Measurements from ENCODE around the gene EQTN. TPM values are rescaled to one million over a fixed set of nuclear protein-coding genes. Genes with fewer than 3 reads are reported as not detected.

Gene EQTN
- total RNA-seq, 1 experiment from 2014 or later = 0.81 TPM

- TF ChIP-seq, protein P1, sequence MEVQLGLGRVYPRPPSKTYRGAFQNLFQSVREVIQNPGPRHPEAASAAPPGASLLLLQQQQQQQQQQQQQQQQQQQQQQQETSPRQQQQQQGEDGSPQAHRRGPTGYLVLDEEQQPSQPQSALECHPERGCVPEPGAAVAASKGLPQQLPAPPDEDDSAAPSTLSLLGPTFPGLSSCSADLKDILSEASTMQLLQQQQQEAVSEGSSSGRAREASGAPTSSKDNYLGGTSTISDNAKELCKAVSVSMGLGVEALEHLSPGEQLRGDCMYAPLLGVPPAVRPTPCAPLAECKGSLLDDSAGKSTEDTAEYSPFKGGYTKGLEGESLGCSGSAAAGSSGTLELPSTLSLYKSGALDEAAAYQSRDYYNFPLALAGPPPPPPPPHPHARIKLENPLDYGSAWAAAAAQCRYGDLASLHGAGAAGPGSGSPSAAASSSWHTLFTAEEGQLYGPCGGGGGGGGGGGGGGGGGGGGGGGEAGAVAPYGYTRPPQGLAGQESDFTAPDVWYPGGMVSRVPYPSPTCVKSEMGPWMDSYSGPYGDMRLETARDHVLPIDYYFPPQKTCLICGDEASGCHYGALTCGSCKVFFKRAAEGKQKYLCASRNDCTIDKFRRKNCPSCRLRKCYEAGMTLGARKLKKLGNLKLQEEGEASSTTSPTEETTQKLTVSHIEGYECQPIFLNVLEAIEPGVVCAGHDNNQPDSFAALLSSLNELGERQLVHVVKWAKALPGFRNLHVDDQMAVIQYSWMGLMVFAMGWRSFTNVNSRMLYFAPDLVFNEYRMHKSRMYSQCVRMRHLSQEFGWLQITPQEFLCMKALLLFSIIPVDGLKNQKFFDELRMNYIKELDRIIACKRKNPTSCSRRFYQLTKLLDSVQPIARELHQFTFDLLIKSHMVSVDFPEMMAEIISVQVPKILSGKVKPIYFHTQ (CRISPR knock-in tag; IDR thresholded peaks at IDR 0.05) = no peak
- TF ChIP-seq, protein P2, sequence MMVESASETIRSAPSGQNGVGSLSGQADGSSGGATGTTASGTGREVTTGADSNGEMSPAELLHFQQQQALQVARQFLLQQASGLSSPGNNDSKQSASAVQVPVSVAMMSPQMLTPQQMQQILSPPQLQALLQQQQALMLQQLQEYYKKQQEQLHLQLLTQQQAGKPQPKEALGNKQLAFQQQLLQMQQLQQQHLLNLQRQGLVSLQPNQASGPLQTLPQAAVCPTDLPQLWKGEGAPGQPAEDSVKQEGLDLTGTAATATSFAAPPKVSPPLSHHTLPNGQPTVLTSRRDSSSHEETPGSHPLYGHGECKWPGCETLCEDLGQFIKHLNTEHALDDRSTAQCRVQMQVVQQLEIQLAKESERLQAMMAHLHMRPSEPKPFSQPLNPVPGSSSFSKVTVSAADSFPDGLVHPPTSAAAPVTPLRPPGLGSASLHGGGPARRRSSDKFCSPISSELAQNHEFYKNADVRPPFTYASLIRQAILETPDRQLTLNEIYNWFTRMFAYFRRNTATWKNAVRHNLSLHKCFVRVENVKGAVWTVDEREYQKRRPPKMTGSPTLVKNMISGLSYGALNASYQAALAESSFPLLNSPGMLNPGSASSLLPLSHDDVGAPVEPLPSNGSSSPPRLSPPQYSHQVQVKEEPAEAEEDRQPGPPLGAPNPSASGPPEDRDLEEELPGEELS (CRISPR knock-in tag; IDR thresholded peaks at IDR 0.05) = no peak
- TF ChIP-seq IRF1 (CRISPR knock-in tag; IDR thresholded peaks at IDR 0.05) = no peak
- TF ChIP-seq, protein P3, sequence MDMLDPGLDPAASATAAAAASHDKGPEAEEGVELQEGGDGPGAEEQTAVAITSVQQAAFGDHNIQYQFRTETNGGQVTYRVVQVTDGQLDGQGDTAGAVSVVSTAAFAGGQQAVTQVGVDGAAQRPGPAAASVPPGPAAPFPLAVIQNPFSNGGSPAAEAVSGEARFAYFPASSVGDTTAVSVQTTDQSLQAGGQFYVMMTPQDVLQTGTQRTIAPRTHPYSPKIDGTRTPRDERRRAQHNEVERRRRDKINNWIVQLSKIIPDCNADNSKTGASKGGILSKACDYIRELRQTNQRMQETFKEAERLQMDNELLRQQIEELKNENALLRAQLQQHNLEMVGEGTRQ (CRISPR knock-in tag; IDR thresholded peaks at IDR 0.05) = no peak
- no peak for TF ChIP-seq FOXK1 (CRISPR knock-in tag; IDR thresholded peaks at IDR 0.05)
Measured at GRCh38 chr9:27329291-27329690, 32.3 kb upstream of the EQTN start (continued).

DNA sequence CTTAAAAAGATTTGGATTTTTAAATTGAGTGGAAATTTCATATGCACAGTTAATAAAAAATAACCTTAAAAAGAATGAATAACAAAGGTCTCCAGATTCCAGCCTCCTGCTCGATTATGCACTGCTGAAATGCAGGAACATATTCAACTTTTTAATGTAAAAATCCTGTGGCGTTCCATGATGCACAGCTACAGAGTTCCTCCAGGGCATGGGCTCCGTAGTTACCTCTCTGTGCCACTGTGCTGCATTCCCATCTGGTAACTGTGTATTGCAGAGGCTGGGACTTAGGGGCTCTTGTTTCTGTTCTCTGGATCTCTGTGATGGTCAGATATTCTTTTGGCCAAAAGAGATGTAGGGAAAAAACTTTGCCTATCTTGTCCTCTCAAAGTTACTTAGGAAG is 31.5 kb upstream of the EQTN start:
- ATAC-seq = no peak; the same call in 1 of the 2 replicates
- Mint-ChIP-seq H3K27ac (no peak overlapping the region), H3K4me1 (peaks cover 19% of the 10 kb centered on the region), H3K9me3 (peaks cover 15% of the 10 kb centered on the region), H3K27me3 (ENCODE audit: low read depth) (no peaks in the 10 kb centered on the region), H3K36me3 (peaks cover 24% of the 10 kb centered on the region), H3K4me3 (no peak overlapping the region)
- no peak for DNase-seq (ENCODE audit: low spot score)
- ChIA-PET POLR2A (no interaction called here), CTCF (interaction anchor here (0.9 kb wide), 1 partner anchor 200 kb away, joined by 3 read pairs; no protein-coding TSS in a partner anchor)
- TF ChIP-seq AFF4 (CRISPR knock-in tag; IDR thresholded peaks at IDR 0.05; ENCODE audit: borderline replicate concordance) = no peak
- TF ChIP-seq ZSCAN18 (CRISPR knock-in tag; IDR thresholded peaks at IDR 0.05) = no peak
- no peak for TF ChIP-seq HMGXB4 (CRISPR knock-in tag; IDR thresholded peaks at IDR 0.05)
- TF ChIP-seq ATF2 (CRISPR knock-in tag; IDR thresholded peaks at IDR 0.05; ENCODE audit: borderline replicate concordance, low read depth) = no peak
- no peak for TF ChIP-seq ZNF512 (CRISPR knock-in tag; IDR thresholded peaks at IDR 0.05; ENCODE audit: borderline replicate concordance)
- TF ChIP-seq ZNF423 (CRISPR knock-in tag; IDR thresholded peaks at IDR 0.05) = no peak
- TF ChIP-seq ATF1 (CRISPR knock-in tag; IDR thresholded peaks at IDR 0.05) = no peak
- TF ChIP-seq CBFB (CRISPR knock-in tag; IDR thresholded peaks at IDR 0.05; ENCODE audit: low read depth) = no peak
- no peak for TF ChIP-seq ZNF396 (CRISPR knock-in tag; IDR thresholded peaks at IDR 0.05; ENCODE audit: borderline replicate concordance)
- no peak for TF ChIP-seq ZNF219 (CRISPR knock-in tag; IDR thresholded peaks at IDR 0.05; ENCODE audit: borderline replicate concordance)
